Adipocyte (in vitro differentiated cells): ENCODE results near the gene TAS1R3.

ENCODE experiments used
- DNase-seq: peaks from one replicate; pipeline ENCODE4 v3.0.0-alpha.2; 2015; ENCODE audit warnings: low read depth
- H3K27me3 ChIP-seq: replicated peaks from 2 replicates; pipeline ENCODE4 v1.7.0; 2013; ENCODE audit warnings: mild to moderate bottlenecking, low read length, moderate library complexity; ENCODE audit not compliant: control insufficient read depth, insufficient read depth
- H3K36me3 ChIP-seq: 2 replicates; pipeline ENCODE4 v1.7.0; 2013; ENCODE audit warnings: low read length, mild to moderate bottlenecking, moderate library complexity; ENCODE audit not compliant: control insufficient read depth, insufficient read depth, severe bottlenecking
- H3K4me1 ChIP-seq: 2 replicates; pipeline ENCODE4 v1.7.0; 2013; ENCODE audit warnings: mild to moderate bottlenecking, low read length, moderate library complexity; ENCODE audit not compliant: control insufficient read depth, insufficient read depth
- H3K4me3 ChIP-seq: 2 replicates; pipeline ENCODE4 v1.7.0; 2013; ENCODE audit warnings: mild to moderate bottlenecking, low read length, moderate library complexity
- H3K9ac ChIP-seq: 2 replicates; pipeline ENCODE4 v1.7.0; 2013; ENCODE audit warnings: mild to moderate bottlenecking, low read length, moderate library complexity
- H3K9me3 ChIP-seq: 2 replicates; pipeline ENCODE4 v1.7.0; 2013; ENCODE audit warnings: mild to moderate bottlenecking, low read length, moderate library complexity; ENCODE audit not compliant: control insufficient read depth

The TAS1R3 gene

GRCh38 chr1:1346501-1346890, 15.4 kb downstream of the TAS1R3 start:
- Histone ChIP-seq H3K4me3 (peak overlapping the region; percentile 54), H3K27me3 (no peaks in the 10 kb centered on the region), H3K4me1 (peaks cover 36% of the 10 kb centered on the region), H3K9ac (peak overlapping the region; percentile 89), H3K9me3 (no peaks in the 10 kb centered on the region), H3K36me3 (peaks cover 4% of the 10 kb centered on the region)
- no peak for DNase-seq

GRCh38 chr1:1347026-1347595, 16.0 kb downstream of the TAS1R3 start:
- Histone ChIP-seq H3K36me3 (no peaks in the 10 kb centered on the region), H3K4me1 (peaks cover 38% of the 10 kb centered on the region), H3K4me3 (peak overlapping the region; percentile 89), H3K9ac (peak overlapping the region; percentile 89), H3K9me3 (no peaks in the 10 kb centered on the region), H3K27me3 (no peaks in the 10 kb centered on the region)
- no peak for DNase-seq

- peak overlapping the region; percentile 89 for H3K9ac ChIP-seq
- DNase-seq, result peak; percentile 55
- H3K9me3 ChIP-seq, result no peaks in the 10 kb centered on the region
- no peaks in the 10 kb centered on the region for H3K27me3 ChIP-seq
- H3K4me1 ChIP-seq, result peaks cover 46% of the 10 kb centered on the region
- peaks cover 6% of the 10 kb centered on the region for H3K36me3 ChIP-seq
- peak overlapping the region; percentile 89 for H3K4me3 ChIP-seq
Observed at GRCh38 chr1:1347663-1348419, 16.8 kb downstream of the TAS1R3 start.

- Histone ChIP-seq H3K4me1 (peaks cover 53% of the 10 kb centered on the region), H3K27me3 (no peaks in the 10 kb centered on the region), H3K9ac (peak overlapping the region; percentile 89), H3K4me3 (peak overlapping the region; percentile 89), H3K9me3 (no peaks in the 10 kb centered on the region), H3K36me3 (peaks cover 14% of the 10 kb centered on the region)
- DNase-seq, result no peak
Observed at GRCh38 chr1:1348420-1349255, 17.6 kb downstream of the TAS1R3 start.

GRCh38 chr1:1349256-1350012, 18.4 kb downstream of the TAS1R3 start, which contains the start of gene DVL1:
Gene DVL1 (minus strand): TSS chr1:1349418. CDS start chr1:1349065, 353 bp downstream.
- peak within 1 kb of the TSS; percentile 89 for H3K4me3 ChIP-seq
- peak within 1 kb of the TSS; percentile 89 for H3K9ac ChIP-seq
- DNase-seq, result peak; percentile 81
- no peaks in the 10 kb centered on the region for H3K9me3 ChIP-seq
- no peaks in the 10 kb centered on the region for H3K27me3 ChIP-seq
- H3K36me3 ChIP-seq, result peaks cover 22% of the 10 kb centered on the region
- H3K4me1 ChIP-seq, result peaks cover 52% of the 10 kb centered on the region

- Histone ChIP-seq H3K9ac (peak overlapping the region; percentile 70), H3K9me3 (no peaks in the 10 kb centered on the region), H3K27me3 (no peaks in the 10 kb centered on the region), H3K4me1 (peaks cover 29% of the 10 kb centered on the region), H3K36me3 (peaks cover 26% of the 10 kb centered on the region), H3K4me3 (peak overlapping the region; percentile 28)
- DNase-seq, result peak; percentile 48
Observed at GRCh38 chr1:1351511-1352427, 20.7 kb downstream of the TAS1R3 start.

GRCh38 chr1:1352786-1353388, 21.8 kb downstream of the TAS1R3 start:
- H3K9ac ChIP-seq, result peak overlapping the region; percentile 70
- H3K27me3 ChIP-seq, result no peaks in the 10 kb centered on the region
- peaks cover 26% of the 10 kb centered on the region for H3K36me3 ChIP-seq
- H3K4me3 ChIP-seq, result peak overlapping the region; percentile 28
- peaks cover 19% of the 10 kb centered on the region for H3K4me1 ChIP-seq
- no peak for DNase-seq
- no peaks in the 10 kb centered on the region for H3K9me3 ChIP-seq

GRCh38 chr1:1353389-1354151, 22.5 kb downstream of the TAS1R3 start:
- Histone ChIP-seq H3K36me3 (peaks cover 26% of the 10 kb centered on the region), H3K9ac (peak overlapping the region; percentile 70), H3K4me3 (no peak overlapping the region), H3K4me1 (peaks cover 19% of the 10 kb centered on the region), H3K27me3 (no peaks in the 10 kb centered on the region), H3K9me3 (no peaks in the 10 kb centered on the region)
- DNase-seq, result no peak
